Liver (tissue), 9 donors: ENCODE measurements around the gene HEXIM1. TPM values are rescaled to one million over a fixed set of nuclear protein-coding genes. Genes with fewer than 3 reads are reported as not detected.

Source experiments
- DNase-seq: peaks from one replicate; pipeline ENCODE4 v3.0.0-alpha.2; 2017; ENCODE audit warnings: low spot score
- H3K27ac ChIP-seq, 2 donors: one replicate each; pipeline ENCODE4 v1.7.0; 2013; ENCODE audit warnings: inconsistent platforms in 2 of 2, low read length in 2 of 2, control low read depth in 1 of 2, low read depth in 1 of 2, mild to moderate bottlenecking in 1 of 2
- H3K27me3 ChIP-seq, 4 donors: one replicate each; pipeline versions ENCODE4 v1.6.1 to v1.7.0; 2013; ENCODE audit warnings: low read length in 3 of 4, inconsistent platforms in 1 of 4, mild to moderate bottlenecking in 1 of 4, moderate library complexity in 1 of 4; ENCODE audit not compliant: control insufficient read depth in 4 of 4, insufficient read depth in 4 of 4
- H3K36me3 ChIP-seq, 4 donors: one replicate each; pipeline versions ENCODE4 v1.6.1 to v1.7.0; 2013; ENCODE audit warnings: low read length in 3 of 4, mild to moderate bottlenecking in 3 of 4, low read depth in 1 of 4, moderate library complexity in 1 of 4; ENCODE audit not compliant: control insufficient read depth in 4 of 4, insufficient read depth in 3 of 4
- H3K4me1 ChIP-seq, 4 donors: one replicate each; pipeline versions ENCODE4 v1.6.1 to v1.7.0; 2013; ENCODE audit warnings: low read length in 3 of 4, mild to moderate bottlenecking in 3 of 4, moderate library complexity in 1 of 4; ENCODE audit not compliant: control insufficient read depth in 4 of 4, insufficient read depth in 4 of 4
- H3K4me3 ChIP-seq, 3 donors: one replicate each; pipeline versions ENCODE4 v1.6.1 to v1.7.0; 2013; ENCODE audit warnings: low read length in 3 of 3, control low read depth in 1 of 3, low read depth in 1 of 3, mild to moderate bottlenecking in 1 of 3
- H3K9ac ChIP-seq, 2 donors: one replicate each; pipeline ENCODE4 v1.7.0; 2013; ENCODE audit warnings: low read length in 2 of 2, mild to moderate bottlenecking in 2 of 2, moderate library complexity in 2 of 2, control low read depth in 1 of 2, low read depth in 1 of 2
- H3K9me3 ChIP-seq, 4 donors: one replicate each; pipeline versions ENCODE4 v1.6.1 to v1.7.0; 2013; ENCODE audit warnings: low read length in 3 of 4; ENCODE audit not compliant: control insufficient read depth in 4 of 4
- FOXA2 ChIP-seq: IDR thresholded peaks from 2 replicates; pipeline ENCODE4 v1.6.1; 2016; ENCODE audit warnings: antibody characterized with exemption
- GABPA ChIP-seq, 2 donors: IDR thresholded peaks in 1 of 2; conservative IDR thresholded peaks in 1 of 2; 2 replicates each; pipeline ENCODE4 v1.6.1; 2016; ENCODE audit warnings: antibody characterized with exemption in 2 of 2, mild to moderate bottlenecking in 1 of 2, moderate library complexity in 1 of 2
- HNF4G ChIP-seq: IDR thresholded peaks from 2 replicates; pipeline ENCODE4 v1.6.1; 2016; ENCODE audit warnings: antibody characterized with exemption
- NR2F2 ChIP-seq: IDR thresholded peaks from 2 replicates; pipeline ENCODE4 v1.6.1; 2016; ENCODE audit warnings: antibody characterized with exemption
- SP1 ChIP-seq: IDR thresholded peaks from 2 replicates; pipeline ENCODE4 v1.6.1; 2018; ENCODE audit warnings: antibody characterized with exemption, mild to moderate bottlenecking
- YY1 ChIP-seq: IDR thresholded peaks from 2 replicates; pipeline ENCODE4 v1.6.1; 2016; ENCODE audit warnings: antibody characterized with exemption, mild to moderate bottlenecking
- WGBS: extraction: QIAGEN DNeasy Blood & Tissue Kit; methylation state at CpG from one replicate; pipeline ENCODE4 v1.1.7; 2013; 5-methylcytosine and 5-hydroxymethylcytosine counted together
- polyA plus RNA-seq, 2 donors: library from polyadenylated mRNA; stranded (reverse) in 1 of 2; unstranded in 1 of 2; fragments of 200-250 nt in 1 of 2; fragments of >200 nt in 1 of 2; fragmentation: Nextera tagmentation in 1 of 2; extraction: Ambion mirVana in 1 of 2; gene quantifications; one replicate each; pipeline versions ENCODE4 v1.2.1 to v1.2.3, GENCODE V29; 2013 to 2015
- total RNA-seq, 2 donors: library from RNA; depleted of rRNA; stranded (reverse); fragments of >200 nt; gene quantifications; one replicate each; pipeline ENCODE4 v1.2.3, GENCODE V29; 2014
- TF ChIP-seq, protein P1 (sequence below): IDR thresholded peaks from 2 replicates; pipeline ENCODE4 v1.6.1; 2016; ENCODE audit warnings: antibody characterized with exemption
- TF ChIP-seq, protein P2 (sequence below): IDR thresholded peaks from 2 replicates; pipeline ENCODE4 v1.6.1; 2016; ENCODE audit warnings: antibody characterized with exemption
- TF ChIP-seq, protein P3 (sequence below): IDR thresholded peaks from 2 replicates; pipeline ENCODE4 v1.6.1; 2016; ENCODE audit warnings: antibody characterized with exemption
- TF ChIP-seq, protein P4 (sequence below): IDR thresholded peaks from 2 replicates; pipeline ENCODE4 v1.6.1; 2016; ENCODE audit warnings: antibody characterized with exemption, mild to moderate bottlenecking
- TF ChIP-seq, protein P5 (sequence below): fragments of 150-350 bp; IDR thresholded peaks from 2 replicates; pipeline ENCODE4 v1.5.1; 2017; ENCODE audit warnings: improper control_type of control experiment, low read depth, low read length; ENCODE audit not compliant: missing input control
- donor health status: healthy.
- donor health status: healthy.
- donor health status: healthy.
- donor health status: healthy.
- donor health status: healthy.

The HEXIM1 gene
- total and polyA plus RNA-seq, 4 donors: 7.4 to 14.3 (median 12.3) TPM

DNA sequence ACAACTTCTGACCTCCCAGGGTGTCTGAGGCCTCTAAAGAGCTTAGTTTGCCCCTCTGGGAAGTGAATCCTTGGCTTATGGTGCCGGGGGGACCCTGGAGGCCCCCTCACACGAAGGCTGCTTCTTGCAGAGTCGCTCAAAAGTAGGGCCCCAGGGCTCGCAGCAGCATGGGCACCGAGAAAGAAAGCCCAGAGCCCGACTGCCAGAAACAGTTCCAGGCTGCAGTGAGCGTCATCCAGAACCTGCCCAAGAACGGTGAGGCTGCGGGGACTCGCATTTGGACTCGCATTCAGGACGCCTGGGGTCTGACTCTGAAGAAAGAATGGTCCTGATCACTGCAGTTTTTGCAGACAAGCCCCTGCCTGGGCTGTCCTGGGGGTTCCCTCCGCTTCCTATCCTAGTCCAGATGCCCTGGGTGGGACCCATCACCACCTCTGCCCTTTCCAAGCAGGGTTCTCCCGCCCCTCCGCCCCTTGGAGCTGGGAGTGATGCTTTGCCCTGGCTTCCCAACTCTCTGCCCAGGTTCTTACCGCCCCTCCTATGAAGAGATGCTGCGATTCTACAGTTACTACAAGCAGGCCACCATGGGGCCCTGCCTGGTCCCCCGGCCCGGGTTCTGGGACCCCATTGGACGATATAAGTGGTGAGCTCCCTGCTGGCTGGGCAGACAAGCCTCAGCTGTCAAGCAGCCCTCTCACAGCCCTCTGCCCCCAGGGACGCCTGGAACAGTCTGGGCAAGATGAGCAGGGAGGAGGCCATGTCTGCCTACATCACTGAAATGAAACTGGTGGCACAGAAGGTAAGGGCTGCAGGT, 12.1 kb upstream of the HEXIM1 start:
- 29% methylated on average over 21 of the region's 21 CpGs for WGBS
- peaks cover 2 to 57% (median 38%) of the 10 kb centered on the region in 4 donors for H3K4me1 ChIP-seq
- peak; percentile 46 for DNase-seq
- no peaks in the 10 kb centered on the region for H3K27me3 ChIP-seq
- no peaks in the 10 kb centered on the region for H3K9me3 ChIP-seq
- peak overlapping the region; percentile 90 to 91 for H3K27ac ChIP-seq
- peaks cover 3 to 9% (median 7%) of the 10 kb centered on the region in 4 donors for H3K36me3 ChIP-seq
- TF ChIP-seq, protein P1, sequence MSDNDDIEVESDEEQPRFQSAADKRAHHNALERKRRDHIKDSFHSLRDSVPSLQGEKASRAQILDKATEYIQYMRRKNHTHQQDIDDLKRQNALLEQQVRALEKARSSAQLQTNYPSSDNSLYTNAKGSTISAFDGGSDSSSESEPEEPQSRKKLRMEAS: no peak
- TF ChIP-seq YY1: peak; percentile 22
- peak overlapping the region; percentile 63 to 80 for H3K9ac ChIP-seq
- peak overlapping the region; percentile 67 to 79 (median 73) for H3K4me3 ChIP-seq

DNA sequence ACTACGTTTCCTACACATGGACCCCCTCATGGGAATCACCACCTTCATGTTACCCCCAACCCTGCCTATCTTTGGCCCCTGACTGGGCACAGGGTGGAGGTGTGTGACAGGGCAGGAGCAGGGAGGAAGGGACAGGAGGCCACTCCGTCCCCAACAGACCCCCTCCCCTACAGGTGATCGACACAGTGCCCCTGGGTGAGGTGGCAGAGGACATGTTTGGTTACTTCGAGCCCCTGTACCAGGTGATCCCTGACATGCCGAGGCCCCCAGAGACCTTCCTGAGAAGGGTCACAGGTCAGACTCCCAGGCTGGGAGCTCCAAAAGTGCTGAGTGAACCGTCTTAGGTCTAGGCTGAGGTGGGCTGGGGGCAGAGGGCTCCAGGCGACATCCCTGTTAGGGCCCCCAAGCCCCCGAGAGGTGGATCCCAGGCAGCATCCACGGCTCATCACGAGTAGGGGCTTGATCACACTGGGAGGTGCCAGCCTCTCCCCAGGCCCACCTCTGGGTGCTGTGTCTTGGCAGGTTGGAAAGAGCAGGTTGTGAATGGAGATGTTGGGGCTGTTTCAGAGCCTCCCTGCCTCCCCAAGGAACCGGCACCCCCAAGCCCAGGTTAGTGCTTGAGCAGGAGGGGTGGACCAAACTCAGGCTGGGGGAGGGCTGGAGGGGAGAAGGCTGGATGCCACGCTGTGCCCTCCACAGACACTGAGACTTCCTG, 11.3 kb upstream of the HEXIM1 start:
- 43% methylated on average over 12 of the region's 12 CpGs for WGBS
- DNase-seq: no peak
- Histone ChIP-seq H3K9ac (peak overlapping the region; percentile 63 to 80), H3K27me3 (no peaks in the 10 kb centered on the region), H3K9me3 (no peaks in the 10 kb centered on the region), H3K4me1 (peaks cover 2 to 52% (median 38%) of the 10 kb centered on the region in 4 donors), H3K27ac (peak overlapping the region; percentile 90 to 91), H3K36me3 (peaks cover 3 to 9% (median 7%) of the 10 kb centered on the region in 4 donors), H3K4me3 (peak overlapping the region; percentile 67 to 79 (median 73))
- TF ChIP-seq FOXA2 (no peak), GABPA (IDR thresholded peaks at IDR 0.05 in 1 of 2, conservative IDR thresholded peaks at IDR 0.05 in 1 of 2) (no peak)
- TF ChIP-seq, protein P2, sequence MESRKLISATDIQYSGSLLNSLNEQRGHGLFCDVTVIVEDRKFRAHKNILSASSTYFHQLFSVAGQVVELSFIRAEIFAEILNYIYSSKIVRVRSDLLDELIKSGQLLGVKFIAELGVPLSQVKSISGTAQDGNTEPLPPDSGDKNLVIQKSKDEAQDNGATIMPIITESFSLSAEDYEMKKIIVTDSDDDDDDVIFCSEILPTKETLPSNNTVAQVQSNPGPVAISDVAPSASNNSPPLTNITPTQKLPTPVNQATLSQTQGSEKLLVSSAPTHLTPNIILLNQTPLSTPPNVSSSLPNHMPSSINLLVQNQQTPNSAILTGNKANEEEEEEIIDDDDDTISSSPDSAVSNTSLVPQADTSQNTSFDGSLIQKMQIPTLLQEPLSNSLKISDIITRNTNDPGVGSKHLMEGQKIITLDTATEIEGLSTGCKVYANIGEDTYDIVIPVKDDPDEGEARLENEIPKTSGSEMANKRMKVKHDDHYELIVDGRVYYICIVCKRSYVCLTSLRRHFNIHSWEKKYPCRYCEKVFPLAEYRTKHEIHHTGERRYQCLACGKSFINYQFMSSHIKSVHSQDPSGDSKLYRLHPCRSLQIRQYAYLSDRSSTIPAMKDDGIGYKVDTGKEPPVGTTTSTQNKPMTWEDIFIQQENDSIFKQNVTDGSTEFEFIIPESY: no peak
- TF ChIP-seq, protein P3, sequence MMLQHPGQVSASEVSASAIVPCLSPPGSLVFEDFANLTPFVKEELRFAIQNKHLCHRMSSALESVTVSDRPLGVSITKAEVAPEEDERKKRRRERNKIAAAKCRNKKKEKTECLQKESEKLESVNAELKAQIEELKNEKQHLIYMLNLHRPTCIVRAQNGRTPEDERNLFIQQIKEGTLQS: no peak

DNA sequence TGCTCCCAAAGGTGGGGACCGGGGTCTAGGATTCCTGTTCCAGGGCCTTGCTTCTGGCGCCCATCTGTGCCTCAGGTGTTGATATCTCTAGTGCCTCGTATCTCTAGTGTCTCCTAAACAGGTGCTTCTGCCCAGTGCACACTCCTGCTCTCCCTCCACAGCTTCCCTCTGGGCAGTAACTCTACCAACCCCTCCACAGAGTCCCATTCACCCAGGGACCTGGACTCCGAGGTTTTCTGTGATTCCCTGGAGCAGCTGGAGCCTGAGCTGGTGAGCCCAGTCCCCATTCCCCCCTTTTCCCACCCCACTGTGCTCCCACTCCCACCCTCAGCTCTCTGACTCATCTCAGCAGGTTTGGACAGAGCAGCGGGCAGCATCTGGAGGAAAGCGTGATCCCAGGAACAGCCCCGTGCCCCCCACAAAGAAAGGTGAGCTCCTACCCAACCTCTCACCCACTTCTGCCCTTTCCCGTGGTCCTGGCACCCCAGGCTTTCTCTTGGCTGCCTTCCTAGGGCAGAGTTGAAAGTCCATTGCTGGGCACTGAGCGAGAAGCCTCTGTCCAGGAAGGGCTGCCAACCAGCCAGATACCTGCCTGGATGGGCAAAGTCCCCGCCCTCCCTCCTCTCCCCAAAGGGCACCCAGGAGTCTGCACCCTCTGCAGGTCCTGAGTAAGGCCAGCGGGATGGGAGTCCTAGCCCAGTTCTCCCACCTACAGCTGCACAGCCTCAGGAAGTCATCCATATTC, 10.5 kb upstream of the HEXIM1 start:
- WGBS: 31% methylated on average over 11 of the region's 11 CpGs
- DNase-seq: no peak
- H3K27me3 ChIP-seq: no peaks in the 10 kb centered on the region
- peak overlapping the region; percentile 90 to 91 for H3K27ac ChIP-seq
- H3K4me1 ChIP-seq: peaks cover 2 to 48% (median 36%) of the 10 kb centered on the region in 4 donors
- peak overlapping the region; percentile 17 to 75 for H3K9ac ChIP-seq
- H3K36me3 ChIP-seq: peaks cover 2 to 9% (median 7%) of the 10 kb centered on the region in 4 donors
- H3K4me3 ChIP-seq: peak overlapping the region in 2 of 3 donors; percentile 67 to 73
- no peaks in the 10 kb centered on the region for H3K9me3 ChIP-seq
- TF ChIP-seq FOXA2 (peak; percentile 26), NR2F2 (peak; percentile 85), HNF4G (peak; percentile 99), SP1 (peak; percentile 100), GABPA (IDR thresholded peaks at IDR 0.05 in 1 of 2, conservative IDR thresholded peaks at IDR 0.05 in 1 of 2) (peak in 1 of 2 donors; percentile 23)
- TF ChIP-seq, protein P4, sequence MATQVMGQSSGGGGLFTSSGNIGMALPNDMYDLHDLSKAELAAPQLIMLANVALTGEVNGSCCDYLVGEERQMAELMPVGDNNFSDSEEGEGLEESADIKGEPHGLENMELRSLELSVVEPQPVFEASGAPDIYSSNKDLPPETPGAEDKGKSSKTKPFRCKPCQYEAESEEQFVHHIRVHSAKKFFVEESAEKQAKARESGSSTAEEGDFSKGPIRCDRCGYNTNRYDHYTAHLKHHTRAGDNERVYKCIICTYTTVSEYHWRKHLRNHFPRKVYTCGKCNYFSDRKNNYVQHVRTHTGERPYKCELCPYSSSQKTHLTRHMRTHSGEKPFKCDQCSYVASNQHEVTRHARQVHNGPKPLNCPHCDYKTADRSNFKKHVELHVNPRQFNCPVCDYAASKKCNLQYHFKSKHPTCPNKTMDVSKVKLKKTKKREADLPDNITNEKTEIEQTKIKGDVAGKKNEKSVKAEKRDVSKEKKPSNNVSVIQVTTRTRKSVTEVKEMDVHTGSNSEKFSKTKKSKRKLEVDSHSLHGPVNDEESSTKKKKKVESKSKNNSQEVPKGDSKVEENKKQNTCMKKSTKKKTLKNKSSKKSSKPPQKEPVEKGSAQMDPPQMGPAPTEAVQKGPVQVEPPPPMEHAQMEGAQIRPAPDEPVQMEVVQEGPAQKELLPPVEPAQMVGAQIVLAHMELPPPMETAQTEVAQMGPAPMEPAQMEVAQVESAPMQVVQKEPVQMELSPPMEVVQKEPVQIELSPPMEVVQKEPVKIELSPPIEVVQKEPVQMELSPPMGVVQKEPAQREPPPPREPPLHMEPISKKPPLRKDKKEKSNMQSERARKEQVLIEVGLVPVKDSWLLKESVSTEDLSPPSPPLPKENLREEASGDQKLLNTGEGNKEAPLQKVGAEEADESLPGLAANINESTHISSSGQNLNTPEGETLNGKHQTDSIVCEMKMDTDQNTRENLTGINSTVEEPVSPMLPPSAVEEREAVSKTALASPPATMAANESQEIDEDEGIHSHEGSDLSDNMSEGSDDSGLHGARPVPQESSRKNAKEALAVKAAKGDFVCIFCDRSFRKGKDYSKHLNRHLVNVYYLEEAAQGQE: peak; percentile 92
- TF ChIP-seq, protein P5, sequence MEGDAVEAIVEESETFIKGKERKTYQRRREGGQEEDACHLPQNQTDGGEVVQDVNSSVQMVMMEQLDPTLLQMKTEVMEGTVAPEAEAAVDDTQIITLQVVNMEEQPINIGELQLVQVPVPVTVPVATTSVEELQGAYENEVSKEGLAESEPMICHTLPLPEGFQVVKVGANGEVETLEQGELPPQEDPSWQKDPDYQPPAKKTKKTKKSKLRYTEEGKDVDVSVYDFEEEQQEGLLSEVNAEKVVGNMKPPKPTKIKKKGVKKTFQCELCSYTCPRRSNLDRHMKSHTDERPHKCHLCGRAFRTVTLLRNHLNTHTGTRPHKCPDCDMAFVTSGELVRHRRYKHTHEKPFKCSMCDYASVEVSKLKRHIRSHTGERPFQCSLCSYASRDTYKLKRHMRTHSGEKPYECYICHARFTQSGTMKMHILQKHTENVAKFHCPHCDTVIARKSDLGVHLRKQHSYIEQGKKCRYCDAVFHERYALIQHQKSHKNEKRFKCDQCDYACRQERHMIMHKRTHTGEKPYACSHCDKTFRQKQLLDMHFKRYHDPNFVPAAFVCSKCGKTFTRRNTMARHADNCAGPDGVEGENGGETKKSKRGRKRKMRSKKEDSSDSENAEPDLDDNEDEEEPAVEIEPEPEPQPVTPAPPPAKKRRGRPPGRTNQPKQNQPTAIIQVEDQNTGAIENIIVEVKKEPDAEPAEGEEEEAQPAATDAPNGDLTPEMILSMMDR: no peak
- TF ChIP-seq, protein P1: peak; percentile 89
- TF ChIP-seq, protein P2: peak; percentile 84
